GM12801 (cell line): ENCODE data around the gene EMILIN3.

Experiments
- TF ChIP-seq, protein P1 (sequence below): IDR thresholded peaks from one replicate; pipeline ENCODE4 v1.5.1; 2011; ENCODE audit warnings: control low read depth; ENCODE audit not compliant: insufficient read length; ENCODE audit errors: extremely low read depth

Gene EMILIN3

DNA sequence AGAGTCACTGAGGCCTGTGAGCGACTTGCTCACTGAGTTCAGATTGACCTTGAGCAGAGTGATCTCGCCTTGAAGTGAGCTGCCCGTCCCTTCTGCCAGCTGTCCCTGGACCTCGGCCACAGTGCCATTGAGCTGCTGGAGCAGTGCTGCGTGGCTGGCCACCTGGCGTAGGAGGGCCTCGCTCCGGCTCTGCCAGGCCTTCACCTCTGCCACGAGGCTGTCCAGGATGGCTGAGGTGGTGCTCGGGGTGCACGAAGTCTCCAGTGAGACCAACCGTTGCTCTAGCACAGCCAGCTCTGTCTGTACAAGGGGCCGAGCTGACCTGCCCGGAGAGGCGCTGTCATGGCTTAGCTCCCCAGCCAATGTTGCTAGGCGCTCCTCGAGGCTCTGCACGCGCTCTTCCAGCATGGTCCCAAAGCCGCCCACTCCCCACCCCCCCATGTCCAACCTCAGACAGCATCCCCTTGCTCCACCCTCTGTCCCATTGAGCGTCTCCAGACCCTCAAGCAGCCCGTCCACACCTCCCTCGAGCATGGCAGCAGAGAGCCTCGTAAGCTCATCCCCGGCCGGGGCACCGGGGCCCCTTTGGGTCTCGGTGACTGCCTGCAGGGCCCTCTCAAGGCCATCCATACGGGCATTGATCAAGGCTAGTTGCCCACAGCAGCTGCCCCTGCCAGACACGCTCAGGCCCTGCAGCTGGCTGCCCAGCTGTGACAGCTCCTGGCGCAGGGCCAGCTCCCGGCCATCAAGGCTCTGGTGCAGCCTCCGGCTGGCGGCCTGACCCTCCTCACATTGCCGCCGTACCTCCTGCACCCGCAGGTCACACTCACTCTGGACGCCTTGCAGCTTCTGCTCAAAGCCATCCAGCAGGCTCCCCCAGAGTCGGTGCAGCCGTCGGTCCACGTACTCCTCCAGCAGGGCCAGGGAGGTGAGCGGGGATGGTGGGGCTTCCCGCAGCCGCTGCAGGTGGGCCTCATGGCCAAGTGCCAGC lies 4.6 kb downstream of the EMILIN3 start:
- TF ChIP-seq, protein P1, sequence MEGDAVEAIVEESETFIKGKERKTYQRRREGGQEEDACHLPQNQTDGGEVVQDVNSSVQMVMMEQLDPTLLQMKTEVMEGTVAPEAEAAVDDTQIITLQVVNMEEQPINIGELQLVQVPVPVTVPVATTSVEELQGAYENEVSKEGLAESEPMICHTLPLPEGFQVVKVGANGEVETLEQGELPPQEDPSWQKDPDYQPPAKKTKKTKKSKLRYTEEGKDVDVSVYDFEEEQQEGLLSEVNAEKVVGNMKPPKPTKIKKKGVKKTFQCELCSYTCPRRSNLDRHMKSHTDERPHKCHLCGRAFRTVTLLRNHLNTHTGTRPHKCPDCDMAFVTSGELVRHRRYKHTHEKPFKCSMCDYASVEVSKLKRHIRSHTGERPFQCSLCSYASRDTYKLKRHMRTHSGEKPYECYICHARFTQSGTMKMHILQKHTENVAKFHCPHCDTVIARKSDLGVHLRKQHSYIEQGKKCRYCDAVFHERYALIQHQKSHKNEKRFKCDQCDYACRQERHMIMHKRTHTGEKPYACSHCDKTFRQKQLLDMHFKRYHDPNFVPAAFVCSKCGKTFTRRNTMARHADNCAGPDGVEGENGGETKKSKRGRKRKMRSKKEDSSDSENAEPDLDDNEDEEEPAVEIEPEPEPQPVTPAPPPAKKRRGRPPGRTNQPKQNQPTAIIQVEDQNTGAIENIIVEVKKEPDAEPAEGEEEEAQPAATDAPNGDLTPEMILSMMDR, result no peak

DNA sequence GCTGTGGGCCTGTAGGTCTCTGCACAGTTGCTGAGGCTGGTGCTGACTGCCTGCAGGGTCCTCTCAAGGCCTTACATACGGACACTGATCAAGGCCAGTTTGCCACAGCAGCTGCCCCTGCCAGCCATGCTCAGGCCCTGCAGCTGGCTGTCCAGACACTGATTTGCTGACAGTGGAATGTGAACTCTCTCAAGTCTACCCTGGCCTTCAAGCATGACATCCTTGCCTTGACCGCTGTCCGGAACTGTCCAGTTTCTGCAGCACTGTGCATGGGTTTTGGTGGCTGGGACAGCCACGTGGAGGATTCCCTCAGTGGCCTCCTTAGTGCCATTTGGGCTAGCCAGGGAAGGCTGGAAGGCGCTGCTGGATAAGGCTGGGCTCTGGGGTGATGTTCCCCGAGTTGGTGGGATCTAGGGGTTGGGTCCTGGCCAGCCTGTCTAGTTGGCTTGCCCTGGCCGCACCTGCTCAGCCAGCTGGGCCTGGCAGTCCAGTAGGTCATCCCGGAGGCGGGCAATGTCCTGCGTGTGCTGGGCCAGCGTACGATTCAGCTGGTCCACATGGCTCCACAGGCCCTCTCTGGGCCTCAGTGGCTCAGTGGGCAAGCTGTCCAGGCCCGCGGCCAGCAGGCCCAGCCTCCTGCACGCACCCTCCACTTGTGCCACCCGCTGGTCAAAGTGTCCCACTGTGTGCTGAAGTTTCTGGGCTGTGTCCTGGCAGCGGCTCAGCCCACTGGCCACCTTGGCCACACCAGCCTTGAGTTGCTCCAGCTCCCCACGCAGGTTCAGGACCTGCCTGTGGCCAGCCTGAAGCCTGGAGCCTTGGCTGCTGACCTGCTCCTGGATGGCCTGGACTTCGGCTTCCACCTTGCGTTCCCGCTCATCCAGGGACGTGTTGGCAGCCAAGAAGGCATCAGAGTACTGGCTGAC lies 5.5 kb downstream of the EMILIN3 start:
- TF ChIP-seq, protein P1, result no peak

DNA sequence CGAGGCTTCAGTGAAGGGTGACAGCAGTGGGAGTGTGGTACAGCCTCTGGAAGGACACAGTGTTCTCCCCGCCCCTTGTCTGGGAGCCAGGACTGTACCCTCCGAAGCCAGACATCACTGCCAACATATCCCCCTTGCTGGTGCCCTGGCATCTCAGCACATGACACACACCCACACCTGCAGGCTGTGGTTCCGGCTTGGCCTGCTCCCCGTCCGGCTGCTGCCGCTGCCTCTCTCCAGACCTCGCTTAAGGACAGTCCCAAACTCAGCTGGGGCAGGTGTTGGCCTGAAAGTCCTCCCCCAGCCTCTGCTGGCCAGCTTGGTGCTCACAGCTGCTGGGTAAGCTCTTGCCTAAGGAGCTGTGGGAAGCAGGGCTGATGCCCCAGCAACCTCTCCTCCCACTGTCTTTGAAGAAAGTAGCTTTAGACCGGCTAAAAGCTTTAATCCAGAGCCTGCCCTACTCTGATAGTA lies 7.0 kb downstream of the EMILIN3 start:
- TF ChIP-seq, protein P1, result no peak

DNA sequence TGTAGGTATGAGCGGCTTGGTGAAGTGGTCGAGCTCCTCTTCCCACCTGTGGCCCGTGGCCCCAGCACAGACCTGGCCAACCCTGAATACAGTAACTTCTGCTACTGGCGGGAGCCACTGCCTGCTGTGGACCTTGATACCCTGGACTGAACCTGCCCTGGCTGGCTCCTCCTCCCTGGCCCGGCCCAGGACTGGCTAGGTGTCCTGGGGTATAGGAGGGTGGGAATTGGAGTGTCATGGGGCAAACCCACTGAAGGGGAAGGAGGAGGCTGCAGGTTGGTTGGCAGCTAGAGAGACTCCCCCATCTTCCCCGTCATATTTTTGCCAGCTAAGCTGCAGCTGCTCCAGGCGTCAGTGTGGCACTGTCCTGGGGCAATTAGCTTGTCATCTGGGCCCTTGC lies 7.9 kb downstream of the EMILIN3 start:
- TF ChIP-seq, protein P1, result no peak

DNA sequence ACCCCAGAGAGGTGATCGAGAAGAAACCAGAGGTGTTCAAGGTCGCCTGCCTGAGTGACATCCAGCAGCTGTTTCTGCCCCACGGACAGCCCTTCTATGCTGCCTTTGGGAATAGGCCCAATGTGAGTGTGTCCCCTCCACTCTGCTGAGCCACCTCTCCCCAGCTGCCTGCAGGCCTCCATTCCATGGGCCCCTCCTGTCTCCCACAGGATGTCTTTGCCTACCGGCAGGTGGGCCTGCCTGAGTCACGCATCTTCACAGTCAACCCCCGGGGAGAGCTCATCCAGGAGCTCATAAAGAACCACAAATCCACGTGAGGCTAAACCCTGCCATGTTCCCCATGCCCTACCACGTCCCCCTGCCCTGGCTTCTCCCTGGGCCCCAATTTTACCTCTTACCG lies 8.4 kb downstream of the EMILIN3 start:
- TF ChIP-seq, protein P1, result no peak

DNA sequence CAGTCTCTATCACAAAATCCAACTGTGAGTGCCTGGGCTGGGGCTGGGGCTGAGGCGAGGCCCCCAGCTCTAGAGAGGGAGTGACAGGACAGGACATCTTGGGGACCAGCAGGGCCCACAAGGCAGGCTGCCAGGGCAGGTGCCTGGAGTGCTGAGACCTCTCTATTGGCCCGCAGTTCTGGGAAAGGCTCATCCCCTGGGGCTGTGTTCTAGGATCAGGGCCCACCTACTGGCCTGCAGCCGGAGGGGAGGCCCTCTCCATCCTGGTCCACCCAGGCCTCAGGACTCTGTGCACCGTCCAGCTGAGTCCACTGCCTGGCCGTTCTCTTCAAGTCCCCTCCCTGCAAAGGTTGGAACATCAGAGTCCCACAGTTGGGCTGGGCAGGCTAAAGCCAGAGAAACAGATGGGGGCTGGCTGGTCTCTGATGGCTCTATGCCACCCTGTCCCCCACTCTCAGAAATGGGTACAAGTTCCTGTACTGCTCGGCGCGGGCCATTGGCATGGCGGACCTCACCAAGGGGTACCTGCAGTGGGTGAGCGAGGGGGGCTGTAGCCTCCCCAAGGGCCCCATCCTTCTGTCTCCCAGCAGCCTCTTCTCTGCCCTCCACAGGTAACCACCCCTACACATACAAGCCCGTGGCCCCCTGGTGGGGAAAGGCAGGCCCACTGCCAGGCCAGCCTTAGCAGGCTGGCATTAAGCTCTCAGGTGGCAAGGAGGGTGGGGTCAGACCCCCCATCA lies 9.0 kb downstream of the EMILIN3 start:
- TF ChIP-seq, protein P1, result no peak

DNA sequence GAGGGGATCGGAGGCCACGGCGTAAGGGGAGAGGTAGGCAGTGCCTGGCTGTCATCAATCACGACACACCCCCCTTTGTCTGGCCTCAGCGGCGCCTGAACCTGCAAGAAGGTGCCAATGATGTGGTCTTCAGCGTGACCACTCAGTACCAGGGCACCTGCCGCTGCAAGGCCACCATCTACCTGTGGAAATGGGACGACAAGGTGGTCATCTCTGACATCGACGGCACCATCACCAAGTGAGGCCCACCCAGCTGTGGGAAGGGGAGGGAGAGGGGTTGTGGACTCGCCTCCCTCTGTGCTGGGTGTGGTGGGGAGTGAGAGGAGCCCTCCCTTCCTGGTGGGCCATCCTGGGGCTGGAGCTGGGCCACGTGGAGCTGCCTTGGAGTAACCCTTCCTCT lies 9.7 kb downstream of the EMILIN3 start:
- TF ChIP-seq, protein P1, result no peak
